ENCODE results near the gene IL1F10.

Gene IL1F10

DNA sequence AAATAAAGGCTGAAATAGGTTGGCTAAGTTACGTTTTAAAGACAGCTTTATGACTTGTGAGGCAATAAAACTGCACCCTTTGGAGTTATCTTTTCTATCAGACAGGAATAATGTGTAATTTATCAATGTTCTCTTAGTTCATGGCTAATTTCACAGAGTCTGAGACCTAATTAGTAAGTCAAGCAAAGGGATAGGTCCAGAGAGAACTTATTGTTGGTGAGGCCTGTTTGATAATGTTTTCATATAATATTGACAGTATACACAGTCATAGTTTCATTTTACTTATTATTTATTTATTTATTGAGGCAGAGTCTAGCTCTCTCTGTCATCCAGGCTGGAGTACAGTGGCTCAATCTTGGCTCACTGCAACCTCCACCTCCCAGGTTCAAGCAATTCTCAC lies 10.7 kb upstream of the IL1F10 start:
- H3K4me3 ChIP-seq (ENCODE audit: low read length), result no peak overlapping the region
- no peak for DNase-seq (ENCODE audit: low read depth, low spot score)

- no peak for DNase-seq (ENCODE audit: low read depth, low spot score)
- H3K4me3 ChIP-seq (ENCODE audit: low read length), result no peak overlapping the region
Measured at GRCh38 chr2:113058411-113058994, 9.3 kb upstream of the IL1F10 start.

DNA sequence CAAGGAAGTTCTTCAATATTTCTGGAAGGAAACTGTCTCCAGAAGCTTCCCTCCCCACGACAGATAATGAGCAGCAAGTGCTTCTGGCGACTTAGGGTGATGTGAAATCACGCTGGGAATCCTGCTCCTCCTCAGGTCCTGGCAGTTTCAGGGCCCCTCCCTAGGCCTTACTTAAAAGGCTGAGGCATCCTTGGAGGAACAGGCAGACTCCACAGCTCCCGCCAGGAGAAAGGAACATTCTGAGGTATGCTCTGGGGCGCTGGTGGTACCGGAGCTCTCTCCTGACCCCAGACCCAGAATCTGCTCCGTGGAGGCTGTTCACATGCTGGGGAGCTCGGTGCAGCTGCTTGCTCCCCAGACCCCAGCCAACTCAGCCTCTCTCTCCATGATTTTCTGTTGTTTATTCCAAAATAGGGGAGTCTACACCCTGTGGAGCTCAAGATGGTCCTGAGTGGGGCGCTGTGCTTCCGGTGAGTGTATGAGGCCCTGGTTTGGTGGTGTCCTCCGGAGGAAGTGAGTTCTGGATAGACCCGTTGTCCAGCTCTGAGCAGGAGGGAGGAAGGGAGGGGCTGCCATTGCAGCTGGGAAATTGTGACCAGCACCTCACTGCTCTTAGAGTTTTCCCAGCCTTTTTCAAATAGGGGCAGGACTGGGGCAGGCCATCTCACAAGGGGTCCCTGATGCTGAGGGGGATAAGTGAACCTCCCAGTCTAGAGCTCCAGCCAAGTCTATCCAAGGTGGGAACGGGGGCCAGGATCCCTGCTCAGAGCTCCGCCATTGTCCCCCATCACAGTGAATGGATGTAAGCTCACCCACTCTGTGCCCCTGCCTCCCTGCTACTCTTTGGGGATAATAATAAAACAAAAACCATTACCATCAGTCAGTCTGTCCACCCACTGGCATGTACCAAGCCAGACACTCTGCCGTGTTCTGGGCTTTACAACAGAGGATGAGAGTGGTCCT lies 8.5 kb upstream of the IL1F10 start, which contains the start of gene IL36RN:
Gene IL36RN, plus strand, starts transcription at position 201 of the 963 bp plus-strand sequence. Its CDS starts 241 bp downstream, at position 442.
- DNase-seq (ENCODE audit: low read depth, low spot score), result no peak
- H3K4me3 ChIP-seq (ENCODE audit: low read length), result no peak within 1 kb of the TSS

- DNase-seq (ENCODE audit: low read depth, low spot score), result no peak
- H3K4me3 ChIP-seq (ENCODE audit: low read length), result no peak overlapping the region
Measured at GRCh38 chr2:113060396-113060795, 7.4 kb upstream of the IL1F10 start.

DNA sequence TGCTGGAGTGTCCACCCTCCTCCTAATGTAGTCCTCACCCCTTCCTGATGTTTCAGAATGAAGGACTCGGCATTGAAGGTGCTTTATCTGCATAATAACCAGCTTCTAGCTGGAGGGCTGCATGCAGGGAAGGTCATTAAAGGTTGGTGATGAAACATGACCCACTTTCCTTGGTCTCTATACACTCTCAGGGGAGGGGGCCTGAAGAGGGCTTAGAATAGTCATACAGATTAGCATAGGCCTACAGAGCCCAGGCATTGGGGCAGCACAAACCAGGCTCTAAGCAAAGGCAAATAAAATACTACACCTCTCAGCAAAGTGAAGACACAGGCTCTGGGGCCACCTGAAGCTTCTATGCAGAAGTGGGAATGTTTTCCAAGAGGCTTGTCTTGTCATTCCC lies 7.0 kb upstream of the IL1F10 start:
- no peak for DNase-seq (ENCODE audit: low read depth, low spot score)
- no peak overlapping the region for H3K4me3 ChIP-seq (ENCODE audit: low read length)

GRCh38 chr2:113061241-113061640 lies 6.5 kb upstream of the IL1F10 start:
- H3K4me3 ChIP-seq (ENCODE audit: low read length), result no peak overlapping the region
- DNase-seq (ENCODE audit: low read depth, low spot score), result no peak

DNA sequence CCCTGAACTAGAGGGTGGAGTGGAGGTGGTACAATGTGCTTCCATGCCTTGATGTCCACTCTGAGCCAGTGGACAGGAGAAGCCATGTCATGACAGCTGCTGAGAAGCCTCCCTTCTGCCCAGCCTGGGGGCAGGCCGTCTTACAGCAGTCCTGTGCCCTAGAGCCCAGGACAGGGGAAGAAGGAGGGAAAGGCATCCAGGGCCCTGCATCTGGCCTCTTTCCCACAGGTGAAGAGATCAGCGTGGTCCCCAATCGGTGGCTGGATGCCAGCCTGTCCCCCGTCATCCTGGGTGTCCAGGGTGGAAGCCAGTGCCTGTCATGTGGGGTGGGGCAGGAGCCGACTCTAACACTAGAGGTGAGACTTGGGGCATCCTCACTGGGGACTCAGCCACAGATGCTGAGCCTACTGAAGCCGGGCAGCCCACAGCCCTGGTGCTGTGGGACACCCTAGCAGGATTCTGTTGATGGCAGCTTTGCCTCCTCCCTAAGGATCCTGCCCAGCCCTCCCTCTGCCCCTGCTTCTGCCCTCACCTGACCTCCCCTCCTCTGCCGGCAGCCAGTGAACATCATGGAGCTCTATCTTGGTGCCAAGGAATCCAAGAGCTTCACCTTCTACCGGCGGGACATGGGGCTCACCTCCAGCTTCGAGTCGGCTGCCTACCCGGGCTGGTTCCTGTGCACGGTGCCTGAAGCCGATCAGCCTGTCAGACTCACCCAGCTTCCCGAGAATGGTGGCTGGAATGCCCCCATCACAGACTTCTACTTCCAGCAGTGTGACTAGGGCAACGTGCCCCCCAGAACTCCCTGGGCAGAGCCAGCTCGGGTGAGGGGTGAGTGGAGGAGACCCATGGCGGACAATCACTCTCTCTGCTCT lies 5.6 kb upstream of the IL1F10 start:
- H3K4me3 ChIP-seq (ENCODE audit: low read length), result no peak overlapping the region
- DNase-seq (ENCODE audit: low read depth, low spot score), result no peak

GRCh38 chr2:113064281-113064680 lies 3.5 kb upstream of the IL1F10 start:
- no peak overlapping the region for H3K4me3 ChIP-seq (ENCODE audit: low read length)
- DNase-seq (ENCODE audit: low read depth, low spot score), result no peak

DNA sequence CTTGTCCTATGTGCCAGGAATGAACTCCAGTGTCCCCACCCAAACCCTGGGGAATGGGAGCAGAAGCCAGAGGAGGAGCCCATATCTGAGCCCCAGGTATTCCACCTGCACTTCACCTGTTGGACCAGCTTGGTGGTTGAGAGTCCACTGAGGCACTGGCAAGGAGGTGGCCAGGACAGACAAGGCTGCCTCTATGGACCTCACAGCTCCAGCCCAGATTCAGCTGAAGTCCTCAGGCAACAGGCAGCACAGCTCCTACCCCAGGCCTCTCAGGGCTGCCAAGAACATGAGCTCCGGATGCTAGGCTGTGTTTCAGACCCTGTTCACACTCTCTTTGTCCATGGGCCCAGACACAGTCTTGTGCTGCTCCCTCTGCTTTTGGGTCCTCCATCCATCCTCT lies 2.9 kb upstream of the IL1F10 start:
- no peak overlapping the region for H3K4me3 ChIP-seq (ENCODE audit: low read length)
- DNase-seq (ENCODE audit: low read depth, low spot score), result no peak

GRCh38 chr2:113068249-113068648 lies 479 bp downstream of the IL1F10 start:
- H3K4me3 ChIP-seq (ENCODE audit: low read length), result no peak overlapping the region

DNA sequence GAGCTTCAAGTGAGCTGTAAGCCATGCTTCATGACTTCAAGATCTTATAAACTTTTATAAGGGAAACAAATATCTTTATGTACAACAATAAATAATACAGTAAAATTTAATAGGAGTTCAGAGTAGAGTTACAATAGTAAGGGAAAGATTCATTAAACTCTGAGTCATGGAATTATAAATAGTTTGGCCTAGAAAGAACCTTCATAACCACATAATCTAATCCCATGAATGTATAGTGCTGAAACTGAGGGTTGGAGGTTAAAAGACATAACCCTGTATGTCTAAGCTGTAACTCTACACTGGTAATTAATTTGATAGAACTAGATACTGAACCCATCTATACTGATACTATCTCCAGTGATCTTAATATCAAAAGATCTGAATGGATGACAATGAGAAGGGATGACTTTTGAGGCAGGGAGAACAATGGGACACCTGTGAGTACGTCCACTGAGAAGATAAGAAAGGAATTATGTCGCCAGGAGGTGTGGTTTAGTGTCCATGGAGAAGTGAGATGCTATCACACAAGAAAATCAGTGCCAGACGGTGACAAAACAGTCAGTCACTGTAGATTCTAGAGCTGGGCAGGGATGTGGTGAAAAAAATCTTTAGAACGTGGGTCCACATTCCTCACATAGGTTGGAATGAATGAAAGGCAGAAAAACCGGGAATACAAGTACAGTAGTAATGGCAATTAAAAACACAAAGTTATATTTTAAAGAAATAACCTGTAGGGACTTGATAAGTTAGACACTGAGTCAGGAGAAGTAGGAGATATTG lies 1.1 kb downstream of the IL1F10 start:
- DNase-seq (ENCODE audit: low read depth, low spot score), result no peak
- no peak overlapping the region for H3K4me3 ChIP-seq (ENCODE audit: low read length)

More at GRCh38 chr2:113068249-113068648, 479 bp downstream of the IL1F10 start:
- DNase-seq (ENCODE audit: low read depth, low spot score), result no peak

DNA sequence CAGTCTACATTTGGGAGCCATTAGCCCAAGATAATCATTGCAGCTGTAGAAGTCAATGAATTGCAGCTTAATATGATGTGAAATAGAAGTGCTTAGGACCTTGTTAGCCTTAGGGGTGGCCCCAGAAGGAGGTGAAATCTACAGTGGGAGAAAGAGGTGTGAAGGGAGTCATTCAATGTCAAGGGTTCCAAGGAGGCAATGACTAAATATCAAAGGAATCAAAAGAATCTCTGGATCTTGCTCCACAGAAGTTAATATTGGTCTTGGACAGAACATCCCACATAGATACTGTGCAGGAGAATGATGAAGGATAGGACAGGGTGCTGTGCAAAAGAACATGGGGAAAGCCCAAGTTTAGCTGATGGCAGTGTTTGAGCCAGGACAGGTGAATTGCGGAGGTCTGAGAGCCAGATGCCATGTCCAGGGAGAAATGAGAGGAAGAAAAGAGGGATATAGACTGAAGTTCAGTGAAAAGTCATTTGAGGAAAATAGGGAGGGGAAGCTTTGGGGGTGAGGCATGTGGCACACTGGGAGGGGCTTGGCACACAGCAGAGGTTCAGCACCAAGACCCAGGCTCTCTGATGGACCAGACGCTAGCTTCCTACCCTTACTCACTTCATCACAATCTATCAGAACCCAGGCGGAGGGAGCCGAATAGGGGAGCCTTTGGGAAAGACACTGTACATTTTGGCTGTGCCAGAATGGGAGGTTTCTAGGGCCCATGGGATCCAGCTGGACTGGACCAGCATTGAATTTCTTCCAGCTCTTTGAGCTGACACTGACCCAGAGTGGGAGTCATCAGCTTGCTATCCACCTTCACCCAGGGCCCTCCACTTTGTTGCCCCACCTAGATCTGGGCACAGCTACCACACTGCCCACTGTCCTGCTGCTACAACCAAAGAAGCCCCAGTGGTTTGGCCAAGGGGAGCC lies 2.2 kb downstream of the IL1F10 start:
- H3K4me3 ChIP-seq (ENCODE audit: low read length), result no peak overlapping the region
- DNase-seq (ENCODE audit: low read depth, low spot score), result no peak

GRCh38 chr2:113070606-113070975 lies 2.8 kb downstream of the IL1F10 start:
- DNase-seq (ENCODE audit: low read depth, low spot score), result no peak
- no peak overlapping the region for H3K4me3 ChIP-seq (ENCODE audit: low read length)

- no peak for DNase-seq (ENCODE audit: low read depth, low spot score)
- H3K4me3 ChIP-seq (ENCODE audit: low read length), result no peak overlapping the region
Measured at GRCh38 chr2:113072584-113072983, 4.8 kb downstream of the IL1F10 start.

- DNase-seq (ENCODE audit: low read depth, low spot score), result no peak
- H3K4me3 ChIP-seq (ENCODE audit: low read length), result no peak overlapping the region
Measured at GRCh38 chr2:113073325-113073834, 5.6 kb downstream of the IL1F10 start.

DNA sequence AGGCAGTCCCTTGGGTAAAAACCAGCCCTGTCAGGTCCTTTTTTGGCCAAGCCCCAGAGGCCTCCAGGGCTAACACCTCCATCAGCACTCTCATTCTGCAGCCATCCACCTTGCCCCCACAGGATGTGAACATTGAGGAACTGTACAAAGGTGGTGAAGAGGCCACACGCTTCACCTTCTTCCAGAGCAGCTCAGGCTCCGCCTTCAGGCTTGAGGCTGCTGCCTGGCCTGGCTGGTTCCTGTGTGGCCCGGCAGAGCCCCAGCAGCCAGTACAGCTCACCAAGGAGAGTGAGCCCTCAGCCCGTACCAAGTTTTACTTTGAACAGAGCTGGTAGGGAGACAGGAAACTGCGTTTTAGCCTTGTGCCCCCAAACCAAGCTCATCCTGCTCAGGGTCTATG lies 7.3 kb downstream of the IL1F10 start:
- H3K4me3 ChIP-seq (ENCODE audit: low read length), result no peak overlapping the region
- no peak for DNase-seq (ENCODE audit: low read depth, low spot score)

GRCh38 chr2:113075600-113075999 lies 7.8 kb downstream of the IL1F10 start:
- DNase-seq (ENCODE audit: low read depth, low spot score), result no peak
- H3K4me3 ChIP-seq (ENCODE audit: low read length), result no peak overlapping the region

Measured in Jurkat, Clone E6-1 (cell line).